GM19351 (cell line): ENCODE measurements around the gene CRY2.
"Not testable (repeated sequence)": the region's sequence is repeated elsewhere in the genome, so short reads cannot be mapped to it uniquely, and the experiment has no call there.

Experiments
- ATAC-seq: cut with Tn5 transposase; IDR thresholded peaks from one replicate; pipeline ENCODE4 v1.9.1; 2021; ENCODE audit warnings: mild to moderate bottlenecking, moderate library complexity; ENCODE audit not compliant: unreplicated experiment

CRY2 gene

GRCh38 chr11:45811571-45812290, 35.5 kb upstream of the CRY2 start:
- no peak for ATAC-seq

GRCh38 chr11:45812581-45813548, 34.4 kb upstream of the CRY2 start:
- ATAC-seq, result no peak

- ATAC-seq, result no peak
Measured at GRCh38 chr11:45815747-45816146, 31.5 kb upstream of the CRY2 start.

- no peak for ATAC-seq
Measured at GRCh38 chr11:45816614-45817013, 30.7 kb upstream of the CRY2 start.

GRCh38 chr11:45817191-45817590, 30.1 kb upstream of the CRY2 start:
- ATAC-seq, result peak; percentile 95

- no peak for ATAC-seq
Measured at GRCh38 chr11:45818961-45819605, 28.2 kb upstream of the CRY2 start.

GRCh38 chr11:45820211-45820857, 26.9 kb upstream of the CRY2 start:
- ATAC-seq, result no peak

- ATAC-seq, result not testable (repeated sequence)
Measured at GRCh38 chr11:45826492-45826891, 20.8 kb upstream of the CRY2 start.

GRCh38 chr11:45827123-45827522, 20.2 kb upstream of the CRY2 start:
- no peak for ATAC-seq

GRCh38 chr11:45828996-45829395, 18.3 kb upstream of the CRY2 start:
- ATAC-seq, result no peak

- ATAC-seq, result no peak
Measured at GRCh38 chr11:45830596-45830995, 16.7 kb upstream of the CRY2 start.

- no peak for ATAC-seq
Measured at GRCh38 chr11:45832811-45833441, 14.3 kb upstream of the CRY2 start.

- no peak for ATAC-seq
Measured at GRCh38 chr11:45833761-45834160, 13.5 kb upstream of the CRY2 start.

GRCh38 chr11:45834298-45834756, 12.9 kb upstream of the CRY2 start:
- ATAC-seq, result no peak

- no peak for ATAC-seq
Measured at GRCh38 chr11:45839204-45839603, 8.1 kb upstream of the CRY2 start.

GRCh38 chr11:45840251-45840650, 7.0 kb upstream of the CRY2 start:
- ATAC-seq, result not testable (repeated sequence)

GRCh38 chr11:45843158-45843924, 3.9 kb upstream of the CRY2 start:
- peak; percentile 21 for ATAC-seq

- no peak for ATAC-seq
Measured at GRCh38 chr11:45844822-45845578, 2.3 kb upstream of the CRY2 start.

- ATAC-seq, result no peak
Measured at GRCh38 chr11:45846174-45846675, 1.1 kb upstream of the CRY2 start.
